ENCODE data around the gene PLXNA4.

DNA sequence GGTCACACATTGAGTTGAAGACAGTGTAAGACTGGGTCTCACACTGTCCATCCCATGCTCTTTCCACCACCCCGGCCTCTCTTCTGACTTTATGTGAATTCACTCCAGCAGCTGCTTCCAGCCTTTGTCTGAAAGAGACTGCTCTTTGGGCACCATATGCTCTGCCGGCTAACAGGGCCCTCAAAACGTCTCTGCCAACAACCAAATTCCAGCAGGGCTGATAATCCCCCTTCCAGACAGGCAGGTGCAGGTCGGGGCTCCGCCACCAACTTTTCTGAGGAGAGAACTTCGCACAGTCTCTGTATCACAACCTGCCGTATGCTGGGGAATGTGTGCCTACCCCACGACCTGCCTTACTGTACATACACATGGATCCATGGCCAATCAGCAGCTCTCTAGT is 64.3 kb downstream of the PLXNA4 start:
- TF ChIP-seq, protein P1, sequence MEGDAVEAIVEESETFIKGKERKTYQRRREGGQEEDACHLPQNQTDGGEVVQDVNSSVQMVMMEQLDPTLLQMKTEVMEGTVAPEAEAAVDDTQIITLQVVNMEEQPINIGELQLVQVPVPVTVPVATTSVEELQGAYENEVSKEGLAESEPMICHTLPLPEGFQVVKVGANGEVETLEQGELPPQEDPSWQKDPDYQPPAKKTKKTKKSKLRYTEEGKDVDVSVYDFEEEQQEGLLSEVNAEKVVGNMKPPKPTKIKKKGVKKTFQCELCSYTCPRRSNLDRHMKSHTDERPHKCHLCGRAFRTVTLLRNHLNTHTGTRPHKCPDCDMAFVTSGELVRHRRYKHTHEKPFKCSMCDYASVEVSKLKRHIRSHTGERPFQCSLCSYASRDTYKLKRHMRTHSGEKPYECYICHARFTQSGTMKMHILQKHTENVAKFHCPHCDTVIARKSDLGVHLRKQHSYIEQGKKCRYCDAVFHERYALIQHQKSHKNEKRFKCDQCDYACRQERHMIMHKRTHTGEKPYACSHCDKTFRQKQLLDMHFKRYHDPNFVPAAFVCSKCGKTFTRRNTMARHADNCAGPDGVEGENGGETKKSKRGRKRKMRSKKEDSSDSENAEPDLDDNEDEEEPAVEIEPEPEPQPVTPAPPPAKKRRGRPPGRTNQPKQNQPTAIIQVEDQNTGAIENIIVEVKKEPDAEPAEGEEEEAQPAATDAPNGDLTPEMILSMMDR (IDR thresholded peaks at IDR 0.05): no peak
- no peak for TF ChIP-seq POLR2AphosphoS5 (IDR thresholded peaks at IDR 0.05)
- no peak for TF ChIP-seq EP300 (IDR thresholded peaks at IDR 0.05)

Data from gastroesophageal sphincter (tissue), 3 donors.